ENCODE measurements around the gene BANP. TPM values are rescaled to one million over a fixed set of nuclear protein-coding genes. Genes with fewer than 3 reads are reported as not detected.

Gene BANP
- total RNA-seq, 1 donor from 2014 or later, result 30.4 TPM

GRCh38 chr16:88072571-88073001 is 121.4 kb downstream of the BANP start:
- Histone ChIP-seq H3K36me3 (no peaks in the 10 kb centered on the region), H3K4me3 (no peak overlapping the region), H4K20me1 (ENCODE audit: low read depth) (no peaks in the 10 kb centered on the region), H3K79me2 (ENCODE audit: low read depth) (no peaks in the 10 kb centered on the region), H3K27ac (no peak overlapping the region), H3K27me3 (no peaks in the 10 kb centered on the region), H3F3A (ENCODE audit: low read depth) (no peaks in the 10 kb centered on the region), H3K9ac (no peak overlapping the region), H3K9me3 (ENCODE audit: low read depth) (no peaks in the 10 kb centered on the region), H3K4me1 (no peaks in the 10 kb centered on the region), H2AFZ (replicated peaks) (no peak overlapping the region), H3K4me2 (no peak overlapping the region)
- no peaks in the 10 kb centered on the region for H3K4me1 Mint-ChIP-seq
- H3K4me3 Mint-ChIP-seq, result no peak overlapping the region
- peaks cover 4% of the 10 kb centered on the region for H3K36me3 Mint-ChIP-seq
- TF ChIP-seq EZH2phosphoT487 (IDR thresholded peaks at IDR 0.05), result no peak
- TF ChIP-seq EZH2 (IDR thresholded peaks at IDR 0.05), result no peak
- TF ChIP-seq CTCF (IDR thresholded peaks at IDR 0.05), result no peak
- no peak for DNase-seq (ENCODE audit: low spot score)
- H3K27me3 Mint-ChIP-seq (ENCODE audit: insufficient read depth, low read depth), result peaks cover 3% of the 10 kb centered on the region
- H3K9me3 Mint-ChIP-seq, result no peaks in the 10 kb centered on the region
- H3K27ac Mint-ChIP-seq, result no peak overlapping the region

DNA sequence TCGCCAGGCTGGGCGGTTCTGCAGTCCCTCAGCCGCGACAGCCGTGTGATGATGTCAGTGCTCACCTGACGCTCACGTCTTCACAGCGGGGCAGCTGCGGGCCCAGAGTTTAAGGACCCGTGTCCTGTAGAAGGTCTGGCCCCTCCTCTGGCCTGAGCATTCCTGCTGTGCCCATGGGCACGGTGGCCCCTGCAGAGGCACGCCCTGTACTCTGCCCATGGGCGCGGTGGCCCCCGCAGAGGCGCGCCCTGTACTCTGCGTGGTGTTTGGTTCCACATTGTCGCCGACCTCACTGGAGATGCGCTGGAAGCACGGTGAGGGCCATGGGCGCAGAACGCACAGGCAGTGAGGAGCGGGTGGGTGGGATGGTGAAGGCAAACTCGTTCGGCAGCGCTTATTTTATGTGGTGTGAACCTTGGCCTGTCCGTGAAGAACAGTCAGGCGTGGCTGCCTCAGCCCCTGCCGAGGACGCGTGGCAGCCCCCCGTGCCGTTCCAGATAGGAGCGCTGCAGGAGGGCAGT is 122.0 kb downstream of the BANP start:
- H3K27ac Mint-ChIP-seq, result no peak overlapping the region
- TF ChIP-seq EZH2 (IDR thresholded peaks at IDR 0.05) (no peak), CTCF (IDR thresholded peaks at IDR 0.05) (no peak), EZH2phosphoT487 (IDR thresholded peaks at IDR 0.05) (no peak)
- no peak overlapping the region for H3K4me3 ChIP-seq
- DNase-seq (ENCODE audit: low spot score), result no peak
- no peaks in the 10 kb centered on the region for H3K27me3 ChIP-seq
- H4K20me1 ChIP-seq (ENCODE audit: low read depth), result no peaks in the 10 kb centered on the region
- no peaks in the 10 kb centered on the region for H3K9me3 ChIP-seq (ENCODE audit: low read depth)
- H3K79me2 ChIP-seq (ENCODE audit: low read depth), result no peaks in the 10 kb centered on the region
- no peak overlapping the region for H2AFZ ChIP-seq (replicated peaks)
- no peak overlapping the region for H3K27ac ChIP-seq
- no peak overlapping the region for H3K9ac ChIP-seq
- H3K27me3 Mint-ChIP-seq (ENCODE audit: insufficient read depth, low read depth), result peaks cover 3% of the 10 kb centered on the region
- no peaks in the 10 kb centered on the region for H3K9me3 Mint-ChIP-seq
- H3F3A ChIP-seq (ENCODE audit: low read depth), result no peaks in the 10 kb centered on the region
- no peaks in the 10 kb centered on the region for H3K4me1 Mint-ChIP-seq
- no peak overlapping the region for H3K4me2 ChIP-seq
- no peaks in the 10 kb centered on the region for H3K4me1 ChIP-seq
- peaks cover 9% of the 10 kb centered on the region for H3K36me3 Mint-ChIP-seq
- no peak overlapping the region for H3K4me3 Mint-ChIP-seq
- H3K36me3 ChIP-seq, result no peaks in the 10 kb centered on the region

DNA sequence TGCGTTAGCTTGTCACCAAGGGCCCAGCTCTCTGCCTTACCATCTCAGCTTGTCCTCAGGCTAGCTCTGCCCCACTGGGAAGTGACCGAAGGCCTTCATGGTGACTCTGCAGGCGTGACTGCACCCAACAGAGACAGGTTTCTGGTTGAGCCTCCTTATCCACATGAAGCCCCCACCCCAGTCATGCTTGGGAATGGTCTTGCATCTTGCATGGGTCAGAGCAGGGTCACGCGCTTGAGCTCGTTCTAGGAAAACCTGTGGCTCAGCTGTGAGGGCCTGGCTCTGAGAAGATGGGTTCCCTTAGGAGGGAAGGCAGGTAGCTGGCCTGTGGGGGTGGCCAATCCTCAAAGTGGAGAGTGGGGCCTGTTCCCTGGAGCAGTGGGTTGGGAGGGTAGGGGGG is 122.8 kb downstream of the BANP start:
- no peaks in the 10 kb centered on the region for H3K79me2 ChIP-seq (ENCODE audit: low read depth)
- Mint-ChIP-seq H3K36me3 (peaks cover 14% of the 10 kb centered on the region), H3K4me3 (no peak overlapping the region), H3K27ac (no peak overlapping the region), H3K27me3 (ENCODE audit: insufficient read depth, low read depth) (peaks cover 6% of the 10 kb centered on the region), H3K4me1 (no peaks in the 10 kb centered on the region), H3K9me3 (peaks cover under 1% of the 10 kb centered on the region)
- no peak overlapping the region for H2AFZ ChIP-seq (replicated peaks)
- no peak overlapping the region for H3K9ac ChIP-seq
- no peaks in the 10 kb centered on the region for H3K36me3 ChIP-seq
- no peaks in the 10 kb centered on the region for H4K20me1 ChIP-seq (ENCODE audit: low read depth)
- no peak overlapping the region for H3K27ac ChIP-seq
- no peak overlapping the region for H3K4me3 ChIP-seq
- no peaks in the 10 kb centered on the region for H3K9me3 ChIP-seq (ENCODE audit: low read depth)
- H3K4me2 ChIP-seq, result no peak overlapping the region
- no peaks in the 10 kb centered on the region for H3K4me1 ChIP-seq
- no peak for TF ChIP-seq EZH2 (IDR thresholded peaks at IDR 0.05)
- no peak for TF ChIP-seq CTCF (IDR thresholded peaks at IDR 0.05)
- no peak for TF ChIP-seq EZH2phosphoT487 (IDR thresholded peaks at IDR 0.05)
- H3K27me3 ChIP-seq, result no peaks in the 10 kb centered on the region
- no peaks in the 10 kb centered on the region for H3F3A ChIP-seq (ENCODE audit: low read depth)
- DNase-seq (ENCODE audit: low spot score), result no peak

Measured in neural progenitor cell (in vitro differentiated cells).